Upper lobe of right lung (tissue), 1 donor: ENCODE data around the gene NAT9. TPM values are rescaled to one million over a fixed set of nuclear protein-coding genes. Genes with fewer than 3 reads are reported as not detected.

ENCODE experiments used
- ATAC-seq: fragments of 200-7000 bp; cut with Tn5 transposase; one replicate; pipeline ENCODE4 v1.9.1; 2020; ENCODE audit warnings: mild to moderate bottlenecking, moderate library complexity
- DNase-seq: peaks from one replicate; pipeline ENCODE4 v3.0.0-alpha.2; 2020
- H3K27ac ChIP-seq: fragments of 200-600 bp; one replicate; pipeline ENCODE4 v1.8.0; 2022
- H3K27me3 ChIP-seq: fragments of 200-600 bp; one replicate; pipeline ENCODE4 v1.8.0; 2022; ENCODE audit warnings: mild to moderate bottlenecking
- H3K36me3 ChIP-seq: fragments of 200-600 bp; one replicate; pipeline ENCODE4 v1.8.0; 2022
- H3K4me1 ChIP-seq: fragments of 200-600 bp; one replicate; pipeline ENCODE4 v1.8.0; 2022
- H3K4me3 ChIP-seq: fragments of 200-600 bp; one replicate; pipeline ENCODE4 v1.8.0; 2022; ENCODE audit warnings: mild to moderate bottlenecking
- H3K9me3 ChIP-seq: fragments of 200-600 bp; one replicate; pipeline ENCODE4 v1.8.0; 2022
- CTCF ChIP-seq: fragments of 200-600 bp; IDR thresholded peaks from one replicate; pipeline ENCODE4 v1.8.0; 2022; ENCODE audit warnings: antibody characterized with exemption
- intact Hi-C: fragments of 100-400 bp; cut with DNase I; formaldehyde crosslinking; loops from one replicate; pipeline ENCODE4 v1.11.0; 2022
- total RNA-seq: library from RNA; stranded (reverse); fragmentation: NEBNext Ultra II Directional; extraction: Animal tissue kit (Norgen Biotek cat#: 25700); gene quantifications from one replicate; pipeline ENCODE4 v1.2.1, GENCODE V29; 2021
- donor health status: DM: no; HTN: yes; CAD: no; lungs with severe emphysema.

NAT9 gene
- total RNA-seq, 1 donor from 2014 or later, result 40.8 TPM

GRCh38 chr17:74768069-74768762 lies 7.9 kb downstream of the NAT9 start:
- TF ChIP-seq CTCF, result no peak
- no peak overlapping the region for H3K4me3 ChIP-seq
- intact Hi-C loops, result no loop called here
- no peak overlapping the region for H3K27ac ChIP-seq
- no peaks in the 10 kb centered on the region for H3K9me3 ChIP-seq
- peaks cover 46% of the 10 kb centered on the region for H3K36me3 ChIP-seq
- H3K4me1 ChIP-seq, result no peaks in the 10 kb centered on the region
- DNase-seq (peak; percentile 80), ATAC-seq (peak; percentile 41)
- no peaks in the 10 kb centered on the region for H3K27me3 ChIP-seq

- Histone ChIP-seq H3K4me1 (no peaks in the 10 kb centered on the region), H3K4me3 (no peak overlapping the region), H3K36me3 (peaks cover 35% of the 10 kb centered on the region), H3K27me3 (no peaks in the 10 kb centered on the region), H3K9me3 (no peaks in the 10 kb centered on the region), H3K27ac (no peak overlapping the region)
- intact Hi-C loops, result no loop called here
- no peak for DNase-seq
- TF ChIP-seq CTCF, result no peak
- ATAC-seq, result no peak
Measured at GRCh38 chr17:74767111-74767516, 9.0 kb downstream of the NAT9 start.

GRCh38 chr17:74766413-74766812 lies 9.7 kb downstream of the NAT9 start:
- no peak for DNase-seq
- Histone ChIP-seq H3K4me1 (no peaks in the 10 kb centered on the region), H3K36me3 (peaks cover 28% of the 10 kb centered on the region), H3K9me3 (no peaks in the 10 kb centered on the region), H3K27ac (no peak overlapping the region), H3K4me3 (no peak overlapping the region), H3K27me3 (no peaks in the 10 kb centered on the region)
- intact Hi-C loops, result no loop called here
- ATAC-seq, result no peak
- no peak for TF ChIP-seq CTCF

- H3K4me3 ChIP-seq, result no peak overlapping the region
- H3K4me1 ChIP-seq, result peaks cover 14% of the 10 kb centered on the region
- intact Hi-C loops, result no loop called here
- no peak overlapping the region for H3K27ac ChIP-seq
- H3K27me3 ChIP-seq, result no peaks in the 10 kb centered on the region
- TF ChIP-seq CTCF, result no peak
- ATAC-seq (no peak), DNase-seq (no peak)
- peaks cover 14% of the 10 kb centered on the region for H3K36me3 ChIP-seq
- no peaks in the 10 kb centered on the region for H3K9me3 ChIP-seq
Measured at GRCh38 chr17:74764751-74765286, 11.3 kb downstream of the NAT9 start.

- no peaks in the 10 kb centered on the region for H3K9me3 ChIP-seq
- H3K27me3 ChIP-seq, result no peaks in the 10 kb centered on the region
- H3K36me3 ChIP-seq, result peaks cover 4% of the 10 kb centered on the region
- H3K27ac ChIP-seq, result no peak overlapping the region
- no peak for ATAC-seq
- intact Hi-C loops, result no loop called here
- no peak for DNase-seq
- H3K4me1 ChIP-seq, result peaks cover 24% of the 10 kb centered on the region
- no peak for TF ChIP-seq CTCF
- no peak overlapping the region for H3K4me3 ChIP-seq
Measured at GRCh38 chr17:74763565-74764387, 12.4 kb downstream of the NAT9 start.
